H1 (cell line): ENCODE measurements around the gene MRPL33. TPM values are rescaled to one million over a fixed set of nuclear protein-coding genes. Genes with fewer than 3 reads are reported as not detected.

Experiments used
- CEBPB ChIP-seq: IDR thresholded peaks from 2 replicates; pipeline ENCODE4 v1.6.1; 2012; ENCODE audit warnings: low read depth, low read length
- EP300 ChIP-seq, 2 experiments: IDR thresholded peaks; 1 replicate in 1 of 2; 2 replicates in 1 of 2; pipeline ENCODE4 v1.6.1; 2011 to 2012; ENCODE audit warnings: low read depth in 2 of 2, low read length in 2 of 2, mild to moderate bottlenecking in 2 of 2, borderline replicate concordance in 1 of 2, inconsistent platforms in 1 of 2, moderate library complexity in 1 of 2
- POLR2A ChIP-seq, 2 experiments: IDR thresholded peaks; 1 replicate in 1 of 2; 2 replicates in 1 of 2; pipeline ENCODE4 v1.6.1; 2011; ENCODE audit warnings: low read depth in 2 of 2, low read length in 2 of 2, mild to moderate bottlenecking in 2 of 2; ENCODE audit errors: control extremely low read depth in 1 of 2
- RFX5 ChIP-seq: IDR thresholded peaks from 2 replicates; pipeline ENCODE4 v1.6.1; 2011; ENCODE audit warnings: low read depth, low read length, improper control_type of control experiment, borderline replicate concordance
- SIN3A ChIP-seq, 2 experiments: IDR thresholded peaks in 1 of 2; conservative IDR thresholded peaks in 1 of 2; 2 replicates each; pipeline ENCODE4 v1.6.1; 2011 to 2012; ENCODE audit warnings: low read length in 2 of 2, improper control_type of control experiment in 1 of 2, low read depth in 1 of 2, mild to moderate bottlenecking in 1 of 2
- SP2 ChIP-seq: IDR thresholded peaks from 2 replicates; pipeline ENCODE4 v1.6.1; 2012; ENCODE audit warnings: mild to moderate bottlenecking, low read length, inconsistent platforms
- TAF1 ChIP-seq: IDR thresholded peaks from 2 replicates; pipeline ENCODE4 v1.6.1; 2011; ENCODE audit warnings: mild to moderate bottlenecking, low read depth, low read length
- TBP ChIP-seq: IDR thresholded peaks from 2 replicates; pipeline ENCODE4 v1.6.1; 2011; ENCODE audit warnings: low read depth, low read length, improper control_type of control experiment
- YY1 ChIP-seq: IDR thresholded peaks from 2 replicates; pipeline ENCODE4 v1.6.1; 2011; ENCODE audit warnings: low read depth, mild to moderate bottlenecking, low read length
- polyA plus RNA-seq, 7 experiments: library from polyadenylated mRNA; depleted of rRNA in 3 of 7; stranded (reverse) in 5 of 7; unstranded in 2 of 7; fragments of >200 nt in 5 of 7; fragments of 200-250 nt in 2 of 7; gene quantifications; 1 replicate in 5 of 7; 2 replicates in 1 of 7; 4 replicates in 1 of 7; pipeline versions ENCODE4 v1.2.1 to v1.2.3, GENCODE V29; 2011 to 2013; ENCODE audit warnings: missing spikeins in 2 of 7, mixed read lengths in 2 of 7
- total RNA-seq: library from RNA; stranded (reverse); fragmentation: NEBNext Ultra II Directional; extraction: Animal tissue kit (Norgen Biotek cat#: 25700); gene quantifications from 2 replicates; pipeline ENCODE4 v1.2.1, GENCODE V29; 2021
- TF ChIP-seq, protein P1 (sequence below): fragments of 300-600 bp; sonication (generic); IDR thresholded peaks from 2 replicates; pipeline ENCODE4 v1.7.1; 2012; ENCODE audit warnings: low read length, moderate library complexity, mild to moderate bottlenecking, inconsistent platforms; ENCODE audit not compliant: insufficient replicate concordance

The MRPL33 gene
- total and polyA plus RNA-seq, 2 of the 8 experiments (the other 6 are each of a cell fraction or from before 2014, with no cell fraction given) = 24.3 to 62.9 TPM

DNA sequence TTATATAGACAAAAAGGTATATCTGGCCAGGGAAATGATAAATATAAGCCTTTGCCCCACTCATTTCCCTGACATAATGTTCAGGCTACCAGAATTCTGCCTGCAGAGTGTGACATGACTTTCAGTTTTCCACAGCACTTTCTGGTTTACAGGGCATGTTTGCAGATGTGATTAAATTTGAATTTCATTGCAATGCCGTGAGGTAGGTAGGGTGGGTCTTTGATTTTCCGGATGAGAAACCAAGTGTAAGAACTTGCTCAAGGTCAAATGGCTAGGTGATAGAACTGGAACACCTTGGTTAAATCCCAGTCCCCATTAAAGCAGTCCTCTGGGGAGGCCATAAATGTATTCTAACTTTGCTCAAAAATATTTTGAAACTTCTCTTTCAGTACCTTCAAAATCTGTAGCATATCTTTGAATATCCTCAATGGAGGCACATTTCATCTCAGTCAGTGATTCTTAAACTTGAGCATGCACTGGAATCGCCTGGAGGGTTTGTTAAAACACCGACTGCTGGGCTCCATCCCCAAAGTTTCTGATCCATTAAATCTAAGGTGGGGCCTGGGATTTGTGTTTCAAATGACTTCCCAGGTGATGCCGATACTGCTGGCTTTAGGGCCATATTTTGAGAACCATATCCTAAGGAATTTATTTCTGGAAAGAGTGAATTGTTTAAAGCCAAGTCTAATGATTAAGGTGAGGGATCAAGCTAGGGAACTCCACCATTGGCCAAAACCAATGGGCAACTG lies 35.0 kb downstream of the MRPL33 start (continued):
- TF ChIP-seq SIN3A (conservative IDR thresholded peaks at IDR 0.05 in 1 of 2, IDR thresholded peaks at IDR 0.05 in 1 of 2; ENCODE audit: low read depth in 1 of 2, low read length in 2 of 2) (no peak), CEBPB (no peak), EP300 (IDR thresholded peaks at IDR 0.05; ENCODE audit: borderline replicate concordance in 1 of 2, low read depth in 2 of 2, low read length in 2 of 2) (no peak), TBP (no peak), POLR2A (IDR thresholded peaks at IDR 0.05; ENCODE audit: control extremely low read depth in 1 of 2, low read depth in 2 of 2, low read length in 2 of 2) (no peak), TAF1 (no peak), SP2 (no peak), YY1 (no peak), RFX5 (no peak)
- TF ChIP-seq, protein P1, sequence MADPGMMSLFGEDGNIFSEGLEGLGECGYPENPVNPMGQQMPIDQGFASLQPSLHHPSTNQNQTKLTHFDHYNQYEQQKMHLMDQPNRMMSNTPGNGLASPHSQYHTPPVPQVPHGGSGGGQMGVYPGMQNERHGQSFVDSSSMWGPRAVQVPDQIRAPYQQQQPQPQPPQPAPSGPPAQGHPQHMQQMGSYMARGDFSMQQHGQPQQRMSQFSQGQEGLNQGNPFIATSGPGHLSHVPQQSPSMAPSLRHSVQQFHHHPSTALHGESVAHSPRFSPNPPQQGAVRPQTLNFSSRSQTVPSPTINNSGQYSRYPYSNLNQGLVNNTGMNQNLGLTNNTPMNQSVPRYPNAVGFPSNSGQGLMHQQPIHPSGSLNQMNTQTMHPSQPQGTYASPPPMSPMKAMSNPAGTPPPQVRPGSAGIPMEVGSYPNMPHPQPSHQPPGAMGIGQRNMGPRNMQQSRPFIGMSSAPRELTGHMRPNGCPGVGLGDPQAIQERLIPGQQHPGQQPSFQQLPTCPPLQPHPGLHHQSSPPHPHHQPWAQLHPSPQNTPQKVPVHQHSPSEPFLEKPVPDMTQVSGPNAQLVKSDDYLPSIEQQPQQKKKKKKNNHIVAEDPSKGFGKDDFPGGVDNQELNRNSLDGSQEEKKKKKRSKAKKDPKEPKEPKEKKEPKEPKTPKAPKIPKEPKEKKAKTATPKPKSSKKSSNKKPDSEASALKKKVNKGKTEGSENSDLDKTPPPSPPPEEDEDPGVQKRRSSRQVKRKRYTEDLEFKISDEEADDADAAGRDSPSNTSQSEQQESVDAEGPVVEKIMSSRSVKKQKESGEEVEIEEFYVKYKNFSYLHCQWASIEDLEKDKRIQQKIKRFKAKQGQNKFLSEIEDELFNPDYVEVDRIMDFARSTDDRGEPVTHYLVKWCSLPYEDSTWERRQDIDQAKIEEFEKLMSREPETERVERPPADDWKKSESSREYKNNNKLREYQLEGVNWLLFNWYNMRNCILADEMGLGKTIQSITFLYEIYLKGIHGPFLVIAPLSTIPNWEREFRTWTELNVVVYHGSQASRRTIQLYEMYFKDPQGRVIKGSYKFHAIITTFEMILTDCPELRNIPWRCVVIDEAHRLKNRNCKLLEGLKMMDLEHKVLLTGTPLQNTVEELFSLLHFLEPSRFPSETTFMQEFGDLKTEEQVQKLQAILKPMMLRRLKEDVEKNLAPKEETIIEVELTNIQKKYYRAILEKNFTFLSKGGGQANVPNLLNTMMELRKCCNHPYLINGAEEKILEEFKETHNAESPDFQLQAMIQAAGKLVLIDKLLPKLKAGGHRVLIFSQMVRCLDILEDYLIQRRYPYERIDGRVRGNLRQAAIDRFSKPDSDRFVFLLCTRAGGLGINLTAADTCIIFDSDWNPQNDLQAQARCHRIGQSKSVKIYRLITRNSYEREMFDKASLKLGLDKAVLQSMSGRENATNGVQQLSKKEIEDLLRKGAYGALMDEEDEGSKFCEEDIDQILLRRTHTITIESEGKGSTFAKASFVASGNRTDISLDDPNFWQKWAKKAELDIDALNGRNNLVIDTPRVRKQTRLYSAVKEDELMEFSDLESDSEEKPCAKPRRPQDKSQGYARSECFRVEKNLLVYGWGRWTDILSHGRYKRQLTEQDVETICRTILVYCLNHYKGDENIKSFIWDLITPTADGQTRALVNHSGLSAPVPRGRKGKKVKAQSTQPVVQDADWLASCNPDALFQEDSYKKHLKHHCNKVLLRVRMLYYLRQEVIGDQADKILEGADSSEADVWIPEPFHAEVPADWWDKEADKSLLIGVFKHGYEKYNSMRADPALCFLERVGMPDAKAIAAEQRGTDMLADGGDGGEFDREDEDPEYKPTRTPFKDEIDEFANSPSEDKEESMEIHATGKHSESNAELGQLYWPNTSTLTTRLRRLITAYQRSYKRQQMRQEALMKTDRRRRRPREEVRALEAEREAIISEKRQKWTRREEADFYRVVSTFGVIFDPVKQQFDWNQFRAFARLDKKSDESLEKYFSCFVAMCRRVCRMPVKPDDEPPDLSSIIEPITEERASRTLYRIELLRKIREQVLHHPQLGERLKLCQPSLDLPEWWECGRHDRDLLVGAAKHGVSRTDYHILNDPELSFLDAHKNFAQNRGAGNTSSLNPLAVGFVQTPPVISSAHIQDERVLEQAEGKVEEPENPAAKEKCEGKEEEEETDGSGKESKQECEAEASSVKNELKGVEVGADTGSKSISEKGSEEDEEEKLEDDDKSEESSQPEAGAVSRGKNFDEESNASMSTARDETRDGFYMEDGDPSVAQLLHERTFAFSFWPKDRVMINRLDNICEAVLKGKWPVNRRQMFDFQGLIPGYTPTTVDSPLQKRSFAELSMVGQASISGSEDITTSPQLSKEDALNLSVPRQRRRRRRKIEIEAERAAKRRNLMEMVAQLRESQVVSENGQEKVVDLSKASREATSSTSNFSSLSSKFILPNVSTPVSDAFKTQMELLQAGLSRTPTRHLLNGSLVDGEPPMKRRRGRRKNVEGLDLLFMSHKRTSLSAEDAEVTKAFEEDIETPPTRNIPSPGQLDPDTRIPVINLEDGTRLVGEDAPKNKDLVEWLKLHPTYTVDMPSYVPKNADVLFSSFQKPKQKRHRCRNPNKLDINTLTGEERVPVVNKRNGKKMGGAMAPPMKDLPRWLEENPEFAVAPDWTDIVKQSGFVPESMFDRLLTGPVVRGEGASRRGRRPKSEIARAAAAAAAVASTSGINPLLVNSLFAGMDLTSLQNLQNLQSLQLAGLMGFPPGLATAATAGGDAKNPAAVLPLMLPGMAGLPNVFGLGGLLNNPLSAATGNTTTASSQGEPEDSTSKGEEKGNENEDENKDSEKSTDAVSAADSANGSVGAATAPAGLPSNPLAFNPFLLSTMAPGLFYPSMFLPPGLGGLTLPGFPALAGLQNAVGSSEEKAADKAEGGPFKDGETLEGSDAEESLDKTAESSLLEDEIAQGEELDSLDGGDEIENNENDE = no peak
- TF ChIP-seq, all 59 proteins: peak for 0
